SHP77 treated with DMSO at 0.1 percent for 48 hours (cell line): Measurements from ENCODE around the gene ARHGAP6.

ENCODE experiments used
- DNase-seq: peaks from one replicate; lab custom pipeline; 2025; lab: John Stamatoyannopoulos, UW

Gene ARHGAP6

GRCh38 chrX:11296051-11296450, 369.7 kb downstream of the ARHGAP6 start:
- DNase-seq = no peak

- no peak for DNase-seq
These were observed 372.6 kb downstream of the ARHGAP6 start, which contains the start of gene AMELX for GRCh38 chrX:11293113-11293512. Gene AMELX, plus strand, starts transcription at chrX:11293413. Its CDS starts 1,376 bp downstream, at chrX:11294789.

DNA sequence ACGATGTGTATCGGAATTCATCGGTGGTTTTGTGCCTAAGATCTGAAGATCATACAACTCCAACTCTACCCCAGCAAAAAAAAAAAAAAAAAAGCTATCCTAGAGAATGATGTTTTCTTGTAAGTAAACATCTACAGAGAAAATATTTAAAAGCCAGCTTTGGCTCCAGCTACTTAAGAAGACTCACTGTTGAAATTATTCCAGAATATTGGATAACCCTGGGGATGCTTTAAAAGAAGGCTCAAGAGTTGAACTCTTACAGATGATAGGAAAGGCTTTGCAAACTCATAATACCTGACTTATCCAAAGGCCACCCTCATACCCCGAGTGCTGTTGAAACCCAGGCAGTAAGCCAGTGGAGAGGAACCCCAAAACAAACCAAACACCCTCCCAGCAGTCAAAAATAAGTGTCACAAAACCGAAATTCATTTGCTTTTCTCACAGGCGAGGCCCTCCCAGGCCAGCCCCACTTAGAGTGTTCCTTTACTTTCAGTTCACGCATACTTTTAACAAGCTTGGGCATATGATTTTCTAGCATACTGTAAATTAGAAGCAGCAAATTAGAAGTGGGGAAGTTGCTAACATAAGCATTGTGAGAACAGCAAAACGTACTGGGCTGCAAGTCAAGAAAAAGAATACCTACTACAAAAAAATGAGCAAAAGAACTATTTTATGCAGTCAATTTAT, 375.2 kb downstream of the ARHGAP6 start:
- no peak for DNase-seq

GRCh38 chrX:11287505-11287904, 378.2 kb downstream of the ARHGAP6 start:
- DNase-seq = no peak

DNA sequence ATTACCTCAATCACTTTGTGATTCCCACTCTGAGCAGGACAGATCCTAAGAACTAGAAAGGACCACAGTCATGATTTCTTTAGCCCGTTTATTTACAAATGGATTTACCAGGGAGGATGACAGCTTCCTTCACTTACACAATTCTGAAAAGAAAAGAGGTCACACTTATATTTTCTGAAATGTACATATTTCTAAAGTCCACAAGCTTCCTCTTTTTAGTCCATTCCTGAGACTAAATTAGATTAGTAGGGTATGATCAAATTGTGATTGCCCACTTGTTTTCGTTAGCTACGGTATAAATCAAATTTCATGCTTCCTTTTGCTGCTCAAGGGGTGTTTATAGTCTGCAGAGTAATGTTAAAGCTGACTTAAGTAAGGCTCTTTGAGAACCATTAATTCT, 380.1 kb downstream of the ARHGAP6 start:
- no peak for DNase-seq

GRCh38 chrX:11282043-11282442, 383.7 kb downstream of the ARHGAP6 start:
- no peak for DNase-seq

GRCh38 chrX:11273544-11273943, 392.2 kb downstream of the ARHGAP6 start:
- DNase-seq = no peak

- no peak for DNase-seq
These were observed 392.9 kb downstream of the ARHGAP6 start for GRCh38 chrX:11272863-11273262.

GRCh38 chrX:11272290-11272689, 393.4 kb downstream of the ARHGAP6 start:
- DNase-seq = no peak

- no peak for DNase-seq
These were observed 395.7 kb downstream of the ARHGAP6 start for GRCh38 chrX:11269996-11270395.

- no peak for DNase-seq
These were observed 396.7 kb downstream of the ARHGAP6 start for GRCh38 chrX:11269006-11269405.

GRCh38 chrX:11267425-11267824, 398.3 kb downstream of the ARHGAP6 start:
- DNase-seq = no peak

DNA sequence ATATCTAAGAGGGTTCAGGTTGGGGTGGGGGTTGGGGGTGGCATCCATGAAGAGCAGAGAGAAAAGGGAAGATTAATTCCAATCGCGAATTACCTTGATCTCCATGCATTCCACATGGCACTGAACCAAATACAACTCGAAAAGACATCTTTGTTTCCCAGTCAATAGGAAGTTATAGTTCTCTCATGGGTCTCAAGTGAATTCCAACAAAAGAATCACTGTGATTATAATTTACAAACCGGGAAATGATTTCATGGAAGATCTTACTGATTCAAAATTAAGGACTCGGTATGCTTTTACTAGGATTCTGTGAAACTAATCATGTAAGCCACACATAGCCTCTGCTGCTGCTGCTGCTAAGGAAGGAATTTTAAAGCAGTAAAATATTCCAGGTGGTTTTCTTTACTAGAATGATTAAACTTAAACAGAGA, 399.1 kb downstream of the ARHGAP6 start:
- DNase-seq = no peak

DNA sequence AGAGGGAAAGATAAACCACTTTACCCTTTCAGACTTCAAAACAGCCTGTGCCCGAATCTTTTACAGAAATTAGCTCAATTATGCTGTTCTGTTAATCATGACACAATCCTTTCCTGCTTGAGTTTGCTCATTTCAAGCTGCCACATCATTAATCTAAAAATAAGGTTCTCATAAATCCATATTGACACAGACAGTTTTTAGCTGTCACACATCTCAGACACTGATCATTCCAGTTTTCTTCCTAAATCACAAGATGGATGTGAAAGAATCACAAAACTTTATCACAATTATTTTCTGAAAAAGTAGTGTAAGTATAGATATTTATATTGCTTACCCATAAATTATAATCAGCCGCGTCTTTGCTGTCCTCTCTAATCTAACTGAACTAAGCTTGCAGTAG, 400.4 kb downstream of the ARHGAP6 start:
- DNase-seq = no peak

GRCh38 chrX:11264925-11265324, 400.8 kb downstream of the ARHGAP6 start:
- DNase-seq = no peak

DNA sequence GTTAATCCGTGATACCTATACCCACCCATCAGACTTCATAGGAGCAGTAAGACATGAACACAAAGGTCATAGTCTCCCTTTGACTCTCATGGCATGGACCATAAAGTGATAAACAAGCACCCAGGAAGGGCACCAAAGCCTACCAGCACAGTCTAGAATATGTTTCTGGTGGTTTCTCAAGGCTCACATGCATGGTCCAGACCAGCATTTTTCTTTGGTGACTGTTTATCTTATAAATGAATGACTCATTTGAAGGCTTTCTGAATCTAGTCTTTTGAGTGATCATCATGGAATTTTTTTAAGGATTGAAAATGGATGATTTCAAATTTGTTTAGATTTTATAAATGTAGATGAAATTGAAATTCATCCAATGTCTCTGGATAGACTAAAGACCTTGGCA, 404.5 kb downstream of the ARHGAP6 start:
- no peak for DNase-seq

GRCh38 chrX:11259437-11259836, 406.3 kb downstream of the ARHGAP6 start:
- no peak for DNase-seq

GRCh38 chrX:11257711-11258110, 408.0 kb downstream of the ARHGAP6 start:
- no peak for DNase-seq

- no peak for DNase-seq
These were observed 408.4 kb downstream of the ARHGAP6 start for GRCh38 chrX:11257290-11257689.

DNA sequence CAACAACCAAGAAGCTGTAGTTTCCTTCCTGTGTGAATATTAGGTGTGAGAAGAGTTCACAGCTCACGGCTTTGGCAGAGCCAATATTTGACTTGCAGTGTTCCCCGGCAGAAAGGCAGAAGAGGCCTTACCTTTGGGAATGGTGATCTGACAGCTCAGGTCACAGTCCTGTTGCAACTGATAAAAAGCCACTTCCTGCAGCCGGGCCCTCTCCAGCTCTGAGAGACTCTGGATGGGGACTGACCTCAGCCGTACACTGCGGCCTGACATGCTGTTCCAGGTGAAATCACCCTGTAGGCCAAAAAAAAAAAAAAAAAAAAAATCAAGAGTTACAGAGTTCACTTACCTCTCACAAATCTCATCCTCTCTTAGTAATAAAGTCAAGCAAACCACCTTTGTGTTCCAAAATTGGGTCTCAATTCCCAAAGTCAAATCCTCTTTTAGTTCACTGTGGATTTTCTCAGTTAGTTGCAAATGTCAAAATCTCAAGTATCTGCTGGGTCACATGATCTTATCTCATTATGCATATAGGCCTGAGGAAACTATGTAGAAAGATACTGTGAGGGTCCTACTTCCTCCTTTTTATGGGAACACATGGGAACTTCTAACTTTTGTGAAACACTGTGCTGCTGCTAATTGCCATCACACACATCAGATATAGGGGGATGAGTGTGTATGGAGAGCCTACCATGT, 411.2 kb downstream of the ARHGAP6 start:
- no peak for DNase-seq

- no peak for DNase-seq
These were observed 421.1 kb downstream of the ARHGAP6 start for GRCh38 chrX:11244636-11245035.

DNA sequence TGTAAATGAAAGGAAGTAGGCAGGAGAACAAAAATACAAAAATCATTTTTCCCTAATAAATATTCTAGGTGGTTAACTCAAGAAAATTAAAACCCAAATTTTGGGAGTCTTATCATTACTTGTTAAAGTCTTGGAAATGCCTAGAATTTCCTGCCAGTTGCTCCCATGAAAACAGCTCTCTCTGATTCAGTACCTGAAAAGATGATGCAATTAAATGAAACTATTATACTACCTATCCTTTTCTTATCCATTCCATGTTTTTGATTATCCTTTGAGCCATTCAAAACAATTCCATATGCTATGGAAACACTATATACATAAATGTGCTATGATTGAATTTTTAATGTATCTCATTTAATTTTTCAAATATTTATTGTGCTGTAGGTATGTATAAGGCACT, 423.0 kb downstream of the ARHGAP6 start:
- no peak for DNase-seq

DNA sequence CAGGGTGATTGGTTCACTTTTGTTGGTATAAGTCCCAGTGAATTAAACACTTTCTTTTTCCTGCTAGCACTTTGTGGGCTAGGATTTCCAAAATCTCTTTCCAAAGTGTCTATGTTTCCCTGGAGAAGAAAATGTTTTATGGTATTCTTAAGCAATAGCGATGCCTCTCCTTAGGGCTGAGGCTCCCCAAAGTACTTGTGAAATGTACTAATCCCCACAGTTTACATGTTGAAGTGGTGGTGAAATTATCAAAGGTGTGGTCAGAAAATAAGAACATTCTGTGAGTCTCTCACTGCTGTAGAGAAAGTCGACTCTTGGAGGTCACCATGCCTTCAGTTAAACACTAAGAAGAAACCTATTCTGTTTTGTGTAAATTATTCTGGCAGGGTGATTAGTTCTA, 424.0 kb downstream of the ARHGAP6 start:
- no peak for DNase-seq

GRCh38 chrX:11239230-11239629, 426.5 kb downstream of the ARHGAP6 start:
- no peak for DNase-seq
